COLO668 (cell line): ENCODE measurements around the gene CCDC106.

ENCODE experiments used
- DNase-seq: peaks from one replicate; lab custom pipeline; 2025; ENCODE audit not compliant: unreplicated experiment; lab: John Stamatoyannopoulos, UW

CCDC106 gene

DNA sequence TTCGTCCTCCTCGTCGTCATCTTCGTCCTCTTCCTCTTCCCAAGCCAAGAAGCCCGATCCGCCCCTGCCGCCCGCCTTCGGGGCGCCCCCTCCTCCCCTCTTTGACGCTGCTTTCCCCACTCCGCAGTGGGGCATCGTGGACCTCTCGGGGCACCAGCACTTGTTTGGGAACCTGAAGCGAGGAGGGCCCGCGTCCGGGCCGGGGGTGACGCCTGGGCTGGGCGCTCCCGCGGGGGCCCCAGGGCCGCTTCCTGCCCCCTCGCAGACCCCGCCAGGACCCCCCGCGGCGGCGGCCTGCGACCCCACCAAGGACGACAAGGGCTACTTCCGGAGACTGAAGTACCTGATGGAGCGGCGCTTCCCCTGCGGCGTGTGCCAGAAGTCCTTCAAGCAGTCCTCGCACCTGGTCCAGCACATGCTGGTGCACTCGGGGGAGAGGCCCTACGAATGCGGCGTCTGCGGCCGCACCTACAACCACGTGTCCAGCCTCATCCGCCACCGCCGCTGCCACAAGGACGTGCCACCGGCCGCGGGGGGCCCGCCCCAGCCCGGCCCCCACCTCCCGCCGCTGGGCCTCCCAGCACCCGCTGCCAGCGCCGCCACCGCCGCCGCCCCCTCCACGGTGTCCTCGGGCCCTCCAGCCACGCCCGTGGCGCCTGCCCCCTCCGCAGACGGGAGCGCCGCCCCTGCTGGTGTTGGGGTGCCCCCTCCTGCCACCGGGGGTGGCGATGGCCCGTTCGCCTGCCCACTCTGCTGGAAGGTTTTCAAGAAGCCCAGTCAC, 33.9 kb upstream of the CCDC106 start:
- DNase-seq: no peak

DNA sequence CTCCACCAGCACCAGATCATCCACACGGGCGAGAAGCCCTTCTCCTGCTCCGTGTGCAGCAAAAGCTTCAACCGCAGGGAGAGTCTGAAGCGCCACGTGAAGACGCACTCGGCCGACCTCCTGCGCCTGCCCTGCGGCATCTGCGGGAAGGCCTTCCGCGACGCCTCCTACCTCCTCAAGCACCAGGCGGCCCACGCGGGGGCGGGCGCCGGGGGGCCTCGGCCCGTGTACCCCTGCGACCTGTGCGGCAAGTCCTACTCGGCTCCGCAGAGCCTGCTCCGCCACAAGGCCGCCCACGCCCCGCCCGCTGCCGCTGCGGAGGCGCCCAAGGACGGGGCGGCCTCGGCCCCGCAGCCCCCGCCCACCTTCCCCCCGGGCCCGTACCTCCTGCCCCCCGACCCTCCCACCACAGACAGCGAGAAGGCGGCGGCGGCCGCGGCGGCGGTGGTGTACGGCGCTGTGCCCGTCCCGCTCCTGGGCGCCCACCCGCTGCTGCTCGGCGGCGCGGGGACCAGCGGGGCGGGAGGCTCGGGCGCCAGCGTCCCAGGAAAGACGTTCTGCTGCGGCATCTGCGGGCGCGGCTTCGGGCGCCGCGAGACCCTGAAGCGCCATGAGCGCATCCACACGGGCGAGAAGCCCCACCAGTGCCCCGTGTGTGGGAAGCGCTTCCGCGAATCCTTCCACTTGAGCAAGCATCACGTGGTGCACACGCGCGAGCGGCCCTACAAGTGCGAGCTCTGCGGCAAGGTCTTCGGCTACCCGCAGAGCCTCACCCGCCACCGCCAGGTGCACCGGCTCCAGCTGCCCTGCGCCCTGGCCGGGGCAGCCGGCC, 33.1 kb upstream of the CCDC106 start:
- DNase-seq: no peak

DNA sequence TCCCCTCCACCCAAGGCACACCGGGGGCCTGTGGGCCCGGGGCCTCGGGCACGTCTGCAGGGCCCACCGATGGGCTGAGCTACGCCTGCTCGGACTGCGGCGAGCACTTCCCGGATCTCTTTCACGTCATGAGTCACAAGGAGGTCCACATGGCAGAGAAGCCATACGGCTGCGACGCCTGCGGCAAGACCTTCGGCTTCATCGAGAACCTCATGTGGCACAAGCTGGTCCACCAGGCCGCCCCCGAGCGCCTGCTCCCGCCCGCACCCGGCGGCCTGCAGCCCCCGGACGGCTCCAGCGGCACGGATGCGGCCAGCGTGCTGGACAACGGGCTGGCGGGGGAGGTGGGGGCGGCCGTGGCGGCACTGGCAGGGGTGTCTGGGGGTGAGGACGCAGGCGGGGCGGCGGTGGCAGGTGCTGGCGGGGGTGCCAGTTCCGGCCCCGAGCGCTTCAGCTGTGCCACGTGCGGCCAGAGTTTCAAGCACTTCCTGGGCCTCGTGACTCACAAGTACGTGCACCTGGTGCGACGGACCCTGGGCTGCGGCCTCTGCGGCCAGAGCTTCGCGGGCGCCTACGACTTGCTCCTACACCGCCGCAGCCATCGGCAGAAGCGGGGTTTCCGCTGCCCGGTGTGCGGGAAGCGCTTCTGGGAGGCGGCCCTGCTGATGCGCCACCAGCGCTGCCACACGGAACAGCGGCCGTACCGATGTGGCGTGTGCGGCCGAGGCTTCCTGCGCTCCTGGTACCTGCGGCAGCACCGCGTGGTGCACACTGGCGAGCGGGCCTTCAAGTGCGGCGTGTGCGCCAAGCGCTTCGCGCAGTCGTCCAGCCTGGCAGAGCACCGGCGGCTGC, 32.2 kb upstream of the CCDC106 start:
- DNase-seq: no peak

GRCh38 chr19:55616395-55616875, 31.6 kb upstream of the CCDC106 start:
- no peak for DNase-seq

DNA sequence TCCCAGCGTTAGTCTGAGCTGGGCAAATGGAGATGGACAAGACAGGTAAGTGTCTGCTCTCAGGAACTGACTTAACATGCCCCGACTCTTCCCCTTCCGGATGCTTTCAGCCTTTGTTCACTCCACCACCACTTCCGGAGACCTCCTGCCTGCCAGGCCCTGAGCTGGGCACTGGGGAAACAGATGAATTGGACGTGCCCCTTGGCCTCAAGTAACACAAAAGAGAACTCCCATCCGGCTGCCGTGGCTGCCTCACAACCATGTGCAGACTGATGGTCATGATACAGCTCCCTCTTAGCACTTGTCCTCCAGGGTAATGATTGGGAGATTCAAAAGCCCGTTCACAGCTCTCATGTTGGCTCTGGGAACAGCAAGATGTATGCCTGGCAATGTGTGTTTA, 30.6 kb upstream of the CCDC106 start:
- no peak for DNase-seq

- DNase-seq: no peak
These were observed 29.6 kb upstream of the CCDC106 start for GRCh38 chr19:55618426-55618825.

DNA sequence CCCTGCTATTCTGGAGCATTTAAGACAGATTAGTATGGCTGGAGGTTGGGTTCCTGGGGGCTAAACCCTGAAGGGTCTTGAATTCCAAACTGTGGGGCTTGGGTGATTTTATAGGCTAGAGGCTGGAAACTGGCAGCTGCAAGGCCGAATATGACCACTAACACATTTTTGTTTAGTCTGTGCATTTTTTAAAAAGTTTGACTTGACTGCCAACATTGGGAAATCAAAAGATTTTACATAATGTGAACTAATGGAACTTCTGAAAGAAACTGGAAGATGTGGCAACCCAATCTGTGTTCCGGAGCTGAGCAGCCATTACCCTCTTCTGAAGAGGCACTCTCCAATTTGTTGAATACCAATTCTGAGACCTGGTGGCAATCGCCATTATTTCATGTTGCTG, 28.7 kb upstream of the CCDC106 start:
- DNase-seq: no peak

DNA sequence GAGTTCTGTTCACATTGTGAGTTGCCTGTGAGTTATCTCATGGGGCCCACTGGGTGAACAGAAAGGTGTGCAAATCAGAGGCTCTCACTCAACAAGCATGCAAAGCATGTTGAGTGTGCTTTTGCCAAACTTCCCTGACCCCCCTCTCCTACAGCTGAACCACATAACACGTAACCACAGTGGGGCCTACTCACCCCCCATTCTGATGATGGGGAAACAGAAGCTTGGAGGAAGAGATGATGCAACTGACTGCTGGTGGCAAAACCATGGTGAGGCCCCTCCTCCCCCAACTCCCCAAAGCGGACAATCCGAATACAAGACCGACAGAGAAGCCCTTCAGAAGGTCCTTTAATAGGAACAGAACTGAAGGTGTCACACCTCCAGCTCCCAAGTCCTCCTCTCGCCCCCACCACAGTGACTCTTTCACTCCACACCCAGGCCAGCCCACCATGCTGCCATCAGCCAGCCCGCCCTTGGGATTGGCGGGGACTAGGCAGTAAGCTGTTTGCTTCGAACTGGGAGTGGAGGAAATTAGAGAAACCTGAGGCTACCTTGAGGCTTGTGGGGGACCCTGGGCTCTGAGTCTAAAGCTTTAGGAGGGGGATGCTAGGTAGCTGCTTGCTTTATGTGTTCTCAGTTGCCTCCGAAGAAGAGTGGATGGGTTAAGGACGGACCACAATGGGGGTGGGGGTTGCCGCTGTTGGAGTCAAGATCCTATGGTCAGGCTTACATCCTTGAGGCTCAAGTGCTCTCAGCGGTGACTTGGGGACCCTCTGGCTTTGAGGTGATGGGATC, 27.4 kb upstream of the CCDC106 start:
- DNase-seq: no peak

DNA sequence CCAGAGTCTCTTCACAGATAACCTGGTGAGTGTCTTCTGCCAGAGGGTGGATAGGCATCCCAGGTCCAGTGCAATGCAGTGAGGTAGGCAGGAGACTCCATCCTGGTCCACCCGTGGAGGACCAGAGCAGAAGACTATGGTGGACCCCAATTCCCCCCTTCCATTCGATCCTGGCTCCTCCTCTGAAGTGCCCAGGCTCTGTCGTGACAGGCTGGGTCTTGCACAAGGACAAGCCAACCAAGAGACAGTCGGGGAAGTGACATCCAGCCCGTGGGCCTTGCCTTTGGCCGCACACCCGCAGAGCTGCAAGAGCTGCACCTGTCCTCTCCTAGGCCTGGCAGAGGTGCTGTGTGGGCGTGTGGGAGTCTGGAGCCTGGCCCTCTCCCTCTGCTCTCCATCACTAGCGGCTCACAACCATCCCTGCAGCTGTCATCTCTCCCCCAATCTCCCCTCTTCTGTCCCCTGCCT, 26.8 kb upstream of the CCDC106 start:
- no peak for DNase-seq

DNA sequence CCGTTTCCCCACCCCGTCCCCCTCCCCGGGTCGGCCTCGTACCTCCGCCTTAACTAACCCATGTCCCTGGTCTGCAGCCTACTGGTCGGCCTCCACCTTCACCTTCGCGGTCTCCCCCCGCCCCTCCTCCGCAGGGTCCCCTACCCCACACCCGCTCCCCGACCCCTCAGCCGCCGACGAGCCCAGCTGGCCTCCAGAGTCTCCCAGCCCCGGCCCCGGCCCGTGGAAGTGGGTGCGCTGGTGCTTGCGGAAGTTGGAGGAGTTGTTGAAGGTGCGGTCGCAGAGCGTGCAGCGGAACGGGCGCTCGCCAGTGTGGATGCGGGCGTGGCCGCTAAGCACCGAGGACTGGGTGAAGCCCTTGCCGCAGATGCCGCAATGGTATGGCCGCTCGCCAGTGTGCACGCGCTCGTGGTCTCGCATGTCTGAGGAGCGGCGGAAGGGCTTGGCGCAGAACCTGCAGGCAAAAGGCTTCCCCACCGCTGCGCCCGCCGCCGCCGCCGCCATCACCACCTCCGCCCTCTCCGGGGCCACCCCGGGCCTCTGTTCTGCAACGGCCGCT, 26.3 kb upstream of the CCDC106 start:
- no peak for DNase-seq

DNA sequence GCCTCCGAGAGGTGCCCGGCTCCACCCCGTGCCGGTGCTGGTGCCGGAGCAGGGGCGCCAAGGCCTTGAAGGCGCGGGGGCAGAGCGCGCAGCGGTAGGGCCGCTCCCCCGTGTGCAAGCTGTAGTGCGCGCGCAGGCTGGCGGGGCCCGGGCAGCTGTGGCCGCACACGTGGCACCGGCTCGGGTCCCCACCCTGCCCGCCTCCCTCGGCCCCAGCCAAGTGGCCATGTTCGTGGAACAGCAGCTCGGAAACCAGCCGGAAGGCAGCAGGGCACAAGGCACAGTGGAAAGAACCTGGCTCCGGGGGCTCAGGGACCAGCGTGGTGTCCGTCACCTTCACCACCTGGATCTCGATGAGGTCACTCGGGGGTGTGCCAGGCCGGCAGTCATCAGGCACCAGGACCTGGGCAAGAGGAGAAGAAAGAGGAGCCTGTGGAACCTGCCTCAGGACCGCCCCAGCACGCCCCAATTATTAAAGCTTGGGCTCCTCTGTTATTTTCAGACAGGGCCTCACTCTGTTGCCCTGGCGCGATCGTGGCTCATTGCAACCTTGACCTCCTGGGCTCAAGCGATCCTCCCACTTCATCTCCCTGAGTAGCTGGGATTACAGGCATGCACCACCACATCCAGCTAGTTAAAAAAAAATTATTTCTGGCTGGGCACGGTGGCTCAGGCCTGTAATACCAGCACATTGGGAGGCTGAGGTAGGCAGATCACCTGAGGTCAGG, 25.6 kb upstream of the CCDC106 start:
- no peak for DNase-seq

DNA sequence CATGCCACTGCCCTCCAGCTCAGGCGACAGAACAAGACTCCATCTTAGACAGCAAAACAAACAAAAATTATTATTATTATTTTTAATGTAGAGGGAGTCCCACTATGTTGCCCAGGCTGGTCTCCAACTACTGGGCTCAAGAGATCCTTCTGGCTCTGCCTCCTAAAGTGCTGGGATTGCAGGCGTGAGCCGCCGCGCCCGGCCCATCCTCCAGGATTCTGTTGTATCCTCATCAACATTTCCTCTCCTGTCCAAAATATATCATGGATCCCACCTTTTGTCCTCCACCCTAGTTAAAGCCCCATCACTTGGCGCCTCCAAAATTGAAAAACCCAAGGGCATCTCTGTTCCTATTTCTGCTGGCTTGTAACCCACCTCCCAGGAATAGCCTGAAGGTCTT, 24.9 kb upstream of the CCDC106 start:
- DNase-seq: no peak

GRCh38 chr19:55623561-55623960, 24.5 kb upstream of the CCDC106 start:
- no peak for DNase-seq

DNA sequence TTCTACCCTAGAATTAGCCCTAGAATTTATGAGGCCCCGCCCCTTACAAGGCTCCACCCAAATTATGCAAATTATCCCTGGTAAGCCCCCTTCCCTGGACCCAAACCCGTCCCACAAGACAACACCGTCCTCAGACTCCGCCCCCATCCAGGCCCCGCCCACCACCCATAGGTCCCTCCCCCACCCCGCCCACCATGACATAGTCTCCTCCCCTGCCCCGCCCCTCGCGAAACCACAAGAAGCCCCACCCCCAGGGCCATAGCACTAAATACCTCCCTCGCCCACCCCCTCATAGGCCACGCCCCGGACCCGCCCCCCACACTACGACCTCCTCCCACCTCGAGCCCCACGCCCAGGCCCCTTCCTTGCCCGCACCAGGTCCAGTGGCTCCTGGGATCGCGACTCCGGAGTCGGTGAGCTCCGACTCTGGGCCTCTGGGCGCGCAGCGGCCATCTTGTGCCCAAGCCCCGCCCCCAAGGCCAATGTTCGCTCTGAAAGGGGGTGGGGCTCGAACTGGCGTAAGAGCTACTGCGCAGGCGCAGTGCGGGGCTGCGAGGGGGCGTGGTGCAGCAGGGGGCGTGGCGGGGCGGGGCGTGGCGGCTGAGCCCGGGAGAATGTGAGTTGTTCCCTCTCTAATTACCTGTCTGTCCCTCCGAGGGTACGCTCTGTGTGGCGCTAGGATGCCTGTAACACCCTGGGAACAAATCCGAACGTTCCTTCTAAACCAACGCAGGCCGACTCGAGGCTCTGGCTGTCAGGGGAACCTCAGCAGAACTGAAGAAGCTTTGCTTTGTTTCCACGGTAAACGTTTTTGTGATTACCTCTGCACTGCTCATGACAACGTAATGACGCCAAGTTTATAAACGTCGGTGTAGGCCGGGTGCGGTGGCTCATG, 23.7 kb upstream of the CCDC106 start, which contains the start of gene ZNF784:
ZNF784 (minus strand) TSS at position 458 of the 895 bp plus-strand sequence; CDS start at position 453, 5 bp downstream.
- peak; percentile 95 for DNase-seq

DNA sequence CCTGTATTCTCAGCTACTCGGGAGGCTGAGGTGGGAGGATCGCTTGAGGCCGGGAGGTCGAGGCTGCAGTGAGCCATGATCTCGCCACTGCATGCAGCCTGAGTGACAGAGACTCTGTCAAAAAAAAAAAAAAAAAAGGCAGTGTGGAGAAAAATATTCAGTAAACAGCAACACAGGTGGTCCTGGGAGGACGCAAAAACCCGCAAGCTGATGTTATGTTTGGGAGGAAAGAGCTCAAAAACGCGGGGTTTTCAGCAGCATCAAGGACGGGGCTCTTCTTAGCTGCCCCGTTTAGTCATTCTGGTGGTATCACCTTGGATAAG, 23.0 kb upstream of the CCDC106 start:
- DNase-seq: no peak

DNA sequence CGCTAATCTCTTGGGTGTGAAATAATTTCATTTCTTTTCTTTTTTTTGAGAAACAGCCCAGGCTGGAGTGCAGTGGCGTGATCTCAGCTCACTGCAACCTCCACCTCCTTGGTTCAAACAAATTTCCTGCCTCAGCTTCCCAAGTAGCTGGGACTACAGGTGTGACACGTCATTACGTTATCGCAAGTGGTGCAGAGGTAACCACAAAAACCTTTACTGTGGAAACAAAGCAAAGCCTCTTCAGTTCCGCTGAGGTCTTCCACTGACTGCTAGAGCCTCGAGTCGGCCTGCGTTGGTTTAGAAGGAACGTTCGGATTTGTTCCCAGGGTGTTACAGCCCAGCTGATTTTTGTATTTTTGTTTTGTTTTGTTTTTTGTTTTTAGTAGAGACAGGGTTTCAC, 21.7 kb upstream of the CCDC106 start:
- DNase-seq: no peak

- peak; percentile 89 for DNase-seq
These were observed 15.6 kb upstream of the CCDC106 start for GRCh38 chr19:55632463-55632834.

DNA sequence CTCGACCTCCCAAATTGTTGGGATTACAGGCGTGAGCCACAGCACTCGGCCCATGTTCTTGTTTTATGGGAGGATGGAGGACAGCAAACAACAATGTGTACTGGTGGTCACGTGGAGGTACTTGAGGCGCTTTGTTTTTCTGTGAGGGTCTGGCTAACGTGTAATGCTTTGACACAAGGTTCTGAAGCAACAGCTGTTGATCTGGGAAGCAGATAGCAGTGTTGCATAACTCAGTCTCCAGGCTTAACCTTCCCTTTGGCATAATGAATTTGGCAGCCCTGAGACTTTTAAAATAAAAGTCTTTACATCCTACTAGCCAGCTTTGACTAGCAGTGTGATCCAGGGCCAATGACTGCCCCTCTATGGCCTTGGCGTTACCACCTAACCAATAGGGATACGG, 14.2 kb upstream of the CCDC106 start:
- peak; percentile 30 for DNase-seq

DNA sequence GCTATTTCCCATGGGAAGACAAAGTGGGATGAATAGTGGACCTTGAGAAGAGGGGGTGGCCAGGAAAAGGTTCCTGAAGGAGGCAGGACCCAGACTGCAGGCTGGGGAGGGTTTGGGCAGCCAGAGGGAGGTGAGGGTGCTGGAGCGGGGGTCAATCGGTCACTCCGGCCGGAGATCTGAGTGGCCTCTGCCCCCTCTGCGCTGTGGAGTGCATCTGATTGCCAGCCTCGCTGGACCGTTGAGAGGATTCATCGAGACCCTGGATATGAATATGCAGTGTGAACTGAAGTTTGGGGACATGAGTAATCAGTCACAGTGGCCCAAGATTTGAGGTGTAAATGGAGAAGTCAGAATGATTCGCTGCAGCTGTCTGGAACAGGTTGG, 12.7 kb upstream of the CCDC106 start:
- no peak for DNase-seq
